ENCODE data around the gene PDXP.
"Not testable (repeated sequence)": the region's sequence is repeated elsewhere in the genome, so short reads cannot be mapped to it uniquely, and the experiment has no call there.

The PDXP gene, protein sequence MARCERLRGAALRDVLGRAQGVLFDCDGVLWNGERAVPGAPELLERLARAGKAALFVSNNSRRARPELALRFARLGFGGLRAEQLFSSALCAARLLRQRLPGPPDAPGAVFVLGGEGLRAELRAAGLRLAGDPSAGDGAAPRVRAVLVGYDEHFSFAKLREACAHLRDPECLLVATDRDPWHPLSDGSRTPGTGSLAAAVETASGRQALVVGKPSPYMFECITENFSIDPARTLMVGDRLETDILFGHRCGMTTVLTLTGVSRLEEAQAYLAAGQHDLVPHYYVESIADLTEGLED

DNA sequence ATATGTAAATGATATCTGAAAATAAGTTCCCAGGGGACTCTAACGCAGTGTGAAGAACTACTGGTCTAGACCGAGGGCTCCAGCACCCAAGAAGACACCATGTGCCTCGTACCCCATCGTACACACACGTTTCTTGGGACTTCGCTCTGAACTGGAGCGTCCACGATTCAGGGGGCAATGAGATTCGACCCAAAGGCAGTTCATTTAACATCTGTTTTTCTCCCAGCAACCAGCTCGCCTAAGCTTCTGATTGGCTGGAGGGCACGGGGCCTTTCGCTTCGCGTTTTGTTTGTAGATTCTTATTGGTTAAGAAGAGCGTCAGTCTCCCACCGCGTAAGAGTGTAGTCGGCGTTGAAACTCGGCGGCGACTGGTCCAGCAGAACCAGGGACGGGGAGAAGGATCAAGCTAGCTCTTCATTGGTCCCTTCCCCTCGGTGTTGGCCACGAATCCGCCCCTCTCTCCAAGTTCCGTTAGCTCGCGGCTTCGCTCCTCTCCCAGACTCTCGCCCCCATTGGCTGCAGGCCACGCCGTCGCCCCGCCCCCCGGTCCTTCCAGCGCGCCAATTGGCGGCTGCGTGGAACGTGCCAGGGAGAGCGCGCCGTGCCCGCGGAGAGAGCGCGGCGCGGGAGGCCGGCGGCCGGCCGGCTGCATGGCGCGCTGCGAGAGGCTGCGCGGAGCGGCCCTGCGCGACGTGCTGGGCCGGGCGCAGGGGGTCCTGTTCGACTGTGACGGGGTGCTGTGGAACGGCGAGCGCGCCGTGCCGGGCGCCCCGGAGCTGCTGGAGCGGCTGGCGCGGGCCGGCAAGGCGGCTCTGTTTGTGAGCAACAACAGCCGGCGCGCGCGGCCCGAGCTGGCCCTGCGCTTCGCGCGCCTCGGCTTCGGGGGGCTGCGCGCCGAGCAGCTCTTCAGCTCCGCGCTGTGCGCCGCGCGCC is at the start of gene PDXP:
Gene PDXP (plus strand): TSS at position 591 of the 933 bp plus-strand sequence. CDS start 60 bp downstream, at position 651.
- H3K9me3 Mint-ChIP-seq, result no peaks in the 10 kb centered on the region
- H3K4me3 Mint-ChIP-seq, result peak within 1 kb of the TSS; percentile 89
- no peaks in the 10 kb centered on the region for H3K27me3 Mint-ChIP-seq
- H3K4me1 Mint-ChIP-seq (ENCODE audit: low read depth), result peaks cover 41% of the 10 kb centered on the region
- H3K36me3 Mint-ChIP-seq (ENCODE audit: low read depth), result peaks cover 13% of the 10 kb centered on the region
- peak within 1 kb of the TSS; percentile 91 for H3K27ac Mint-ChIP-seq

DNA sequence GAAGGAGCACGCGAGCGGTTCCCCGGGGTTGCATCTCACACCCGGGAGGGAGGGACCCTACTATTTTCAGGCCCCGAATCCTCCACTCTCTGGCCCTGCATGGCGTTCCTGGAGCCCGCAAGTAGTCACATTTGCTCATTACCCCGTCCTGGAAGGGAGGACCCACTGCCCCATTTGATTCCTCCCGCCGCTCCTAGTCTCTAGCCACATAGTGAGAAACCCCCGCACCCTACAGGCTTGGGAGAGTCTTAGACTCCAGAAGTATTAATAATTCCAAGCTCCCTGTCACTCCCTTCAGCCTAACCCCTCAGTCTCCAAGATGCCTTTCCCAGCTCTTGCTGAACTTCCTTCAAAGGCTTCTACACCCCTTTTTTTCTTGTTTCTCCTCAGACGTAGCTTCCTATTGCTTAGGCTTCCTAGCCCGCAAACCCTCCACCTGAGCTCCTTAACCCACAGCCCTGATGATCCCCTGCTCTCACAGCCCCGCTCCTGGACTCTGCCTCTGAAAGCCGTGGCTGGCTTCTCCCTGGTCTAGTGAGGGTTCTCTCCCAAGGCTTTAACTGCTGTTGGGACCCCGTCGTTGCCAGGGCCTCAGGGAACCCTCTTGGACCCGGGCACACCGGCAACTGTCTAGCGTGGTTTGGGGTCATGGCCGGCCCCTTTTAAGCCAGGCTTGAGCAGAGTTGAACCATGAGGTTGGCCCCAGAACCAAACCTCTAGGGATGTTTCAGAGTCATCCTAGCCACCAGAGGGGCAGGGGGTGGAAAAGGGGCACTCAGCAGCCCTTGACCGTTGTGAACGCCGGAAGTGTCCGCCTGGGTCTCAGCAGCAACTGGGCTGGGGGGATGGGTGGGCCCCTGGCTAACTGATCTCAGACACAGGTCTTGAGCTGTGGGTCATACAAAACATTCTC is 49.0 kb upstream of the PDXP start:
- H3K27me3 Mint-ChIP-seq, result peaks cover 3% of the 10 kb centered on the region
- peak overlapping the region; percentile 94 for H3K27ac Mint-ChIP-seq
- H3K36me3 Mint-ChIP-seq (ENCODE audit: low read depth), result peaks cover 4% of the 10 kb centered on the region
- H3K9me3 Mint-ChIP-seq, result no peaks in the 10 kb centered on the region
- peak overlapping the region; percentile 95 for H3K4me3 Mint-ChIP-seq
- H3K4me1 Mint-ChIP-seq (ENCODE audit: low read depth), result peaks cover 55% of the 10 kb centered on the region

DNA sequence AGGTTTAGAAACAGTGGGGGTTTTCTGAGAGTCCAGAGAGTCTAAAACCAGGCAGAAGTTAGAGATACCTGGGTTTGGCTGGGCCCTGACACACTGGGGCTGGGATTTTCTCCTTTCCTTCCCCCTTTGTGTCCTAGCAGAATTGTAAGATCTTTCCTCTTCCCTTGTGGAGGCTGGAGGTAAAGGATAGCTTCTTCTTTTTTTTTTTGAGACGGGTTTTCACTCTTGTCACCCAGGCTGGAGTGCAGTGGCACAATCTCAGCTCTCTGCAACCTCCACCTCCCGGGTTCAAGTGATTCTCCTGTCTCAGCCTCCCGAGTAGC is 48.4 kb upstream of the PDXP start:
- Mint-ChIP-seq H3K27ac (peak overlapping the region; percentile 94), H3K4me3 (peak overlapping the region; percentile 95), H3K4me1 (ENCODE audit: low read depth) (peaks cover 50% of the 10 kb centered on the region)
- not testable (repeated sequence) for H3K9me3 Mint-ChIP-seq; H3K27me3 Mint-ChIP-seq; H3K36me3 Mint-ChIP-seq (ENCODE audit: low read depth)

DNA sequence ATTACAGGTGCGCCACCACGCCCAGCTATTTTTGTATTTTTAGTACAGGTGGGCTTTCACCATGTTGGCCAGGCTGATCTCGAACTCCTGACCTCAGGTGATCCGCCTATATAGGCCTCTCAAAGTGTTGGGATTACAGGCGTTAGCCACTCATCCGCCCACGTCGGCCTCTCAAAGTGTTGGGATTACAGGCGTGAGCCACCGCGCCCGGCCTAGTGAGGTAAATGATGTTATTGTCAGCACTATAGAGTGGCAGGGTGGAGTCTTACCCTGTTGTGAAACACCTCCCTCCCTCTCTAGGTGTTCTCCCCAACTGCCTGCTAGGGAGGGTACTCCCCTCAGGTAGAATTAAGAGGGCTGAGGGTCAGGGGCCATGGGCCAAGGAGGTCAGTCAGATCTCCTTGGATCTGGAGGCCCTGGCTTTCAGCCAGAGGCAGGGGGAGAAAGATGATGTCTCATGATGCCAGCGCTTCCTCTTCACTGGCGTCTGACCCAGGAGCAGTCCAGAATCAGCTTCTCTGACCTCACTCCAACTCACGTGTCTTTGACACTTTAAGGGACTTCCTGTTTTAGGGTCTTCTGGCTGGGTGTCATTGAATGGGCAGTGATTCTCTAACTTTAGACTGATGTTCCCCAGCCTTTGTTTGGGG is 47.9 kb upstream of the PDXP start:
- H3K27me3 Mint-ChIP-seq, result peaks cover 1% of the 10 kb centered on the region
- peak overlapping the region; percentile 94 for H3K27ac Mint-ChIP-seq
- no peaks in the 10 kb centered on the region for H3K9me3 Mint-ChIP-seq
- H3K36me3 Mint-ChIP-seq (ENCODE audit: low read depth), result peaks cover 8% of the 10 kb centered on the region
- H3K4me3 Mint-ChIP-seq, result peak overlapping the region; percentile 95
- peaks cover 45% of the 10 kb centered on the region for H3K4me1 Mint-ChIP-seq (ENCODE audit: low read depth)

DNA sequence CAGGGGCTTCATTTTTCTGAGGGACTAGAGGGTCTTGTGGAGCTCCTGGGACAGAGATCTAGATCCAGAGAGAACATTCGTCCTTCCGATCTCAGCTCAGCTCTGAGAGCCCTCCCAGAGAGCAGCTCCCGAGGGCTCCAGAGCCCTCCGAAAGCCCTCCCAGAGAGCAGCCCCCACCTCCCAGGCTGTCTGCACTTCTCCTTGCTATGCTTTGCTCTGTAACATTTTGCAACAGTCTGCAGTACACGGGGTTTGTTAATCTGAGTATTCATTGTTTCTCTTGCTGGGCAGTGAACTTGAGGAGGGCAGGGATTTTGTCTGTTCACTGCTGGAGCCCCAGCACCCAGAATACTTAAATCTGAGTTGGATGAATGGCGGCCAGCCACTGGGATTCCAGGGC is 47.3 kb upstream of the PDXP start:
- H3K4me1 Mint-ChIP-seq (ENCODE audit: low read depth), result peaks cover 41% of the 10 kb centered on the region
- no peaks in the 10 kb centered on the region for H3K27me3 Mint-ChIP-seq
- H3K4me3 Mint-ChIP-seq, result no peak overlapping the region
- H3K9me3 Mint-ChIP-seq, result no peaks in the 10 kb centered on the region
- no peak overlapping the region for H3K27ac Mint-ChIP-seq
- H3K36me3 Mint-ChIP-seq (ENCODE audit: low read depth), result peaks cover 11% of the 10 kb centered on the region

DNA sequence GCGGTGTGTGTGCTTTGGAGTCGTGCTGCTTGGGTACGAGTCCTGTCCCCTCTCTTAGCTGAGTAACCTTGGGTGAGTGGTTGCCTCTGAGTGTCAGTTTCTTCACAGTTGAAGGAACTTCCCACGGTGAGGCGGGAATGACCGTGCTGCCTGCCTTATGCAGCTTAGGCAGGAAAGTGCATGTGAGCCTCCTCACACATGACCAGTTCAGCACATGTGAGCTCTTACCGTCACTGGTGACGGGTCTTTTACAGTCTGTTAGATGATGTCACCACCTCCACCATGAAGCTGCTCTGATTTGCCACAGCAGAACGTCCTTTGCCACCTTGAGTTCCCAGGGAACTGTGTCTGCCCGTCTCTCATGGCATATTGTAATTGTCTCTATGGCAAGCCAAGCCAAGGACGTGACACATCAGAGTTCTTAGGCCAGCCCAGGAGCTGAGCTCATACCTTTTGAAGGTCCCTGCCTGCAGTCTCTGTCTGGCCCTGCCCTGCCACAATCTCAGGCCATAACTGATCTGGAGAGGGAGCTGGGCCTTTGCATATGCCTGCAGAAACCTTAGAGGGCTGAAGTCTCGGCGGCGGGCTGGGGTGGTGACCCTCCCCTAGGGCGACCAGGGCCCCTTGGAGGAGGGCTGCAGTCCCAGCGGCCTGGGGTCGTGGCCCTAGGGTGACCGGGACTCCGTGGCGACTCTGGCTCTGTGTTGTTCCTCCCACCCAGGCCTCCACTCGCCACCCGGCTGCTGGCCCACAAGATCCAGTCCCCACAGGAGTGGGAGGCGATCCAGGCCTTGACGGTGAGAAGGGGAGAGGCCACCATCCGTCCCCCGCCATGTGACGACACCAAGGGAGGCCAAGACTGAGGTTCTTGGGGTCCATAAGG is 42.1 kb upstream of the PDXP start:
- no peak overlapping the region for H3K4me3 Mint-ChIP-seq
- H3K9me3 Mint-ChIP-seq, result no peaks in the 10 kb centered on the region
- H3K27ac Mint-ChIP-seq, result no peak overlapping the region

DNA sequence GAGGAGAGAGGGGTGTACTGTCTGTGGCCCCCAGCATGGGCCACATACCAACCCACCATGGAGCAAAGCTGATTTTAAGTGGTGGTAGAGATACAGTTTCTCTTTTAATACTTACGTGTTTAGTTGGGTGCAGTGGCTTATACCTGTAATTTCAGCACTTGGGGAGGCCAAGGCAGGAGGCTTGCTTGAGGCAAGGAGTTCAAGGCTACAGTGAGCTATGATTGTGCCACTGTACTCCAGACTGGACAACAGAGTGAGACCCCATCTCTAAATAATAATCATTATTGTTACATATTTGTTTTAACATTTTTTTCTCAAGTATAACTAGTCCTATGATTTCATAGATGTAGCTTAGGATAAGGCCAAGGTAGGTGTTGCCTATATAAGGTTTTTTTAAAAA is 41.1 kb upstream of the PDXP start:
- Mint-ChIP-seq H3K4me3 (no peak overlapping the region), H3K27ac (no peak overlapping the region), H3K9me3 (no peaks in the 10 kb centered on the region), H3K27me3 (no peaks in the 10 kb centered on the region), H3K36me3 (ENCODE audit: low read depth) (peaks cover 22% of the 10 kb centered on the region), H3K4me1 (ENCODE audit: low read depth) (no peaks in the 10 kb centered on the region)

More for the DNA sequence above, 42.1 kb upstream of the PDXP start:
- Mint-ChIP-seq H3K4me1 (ENCODE audit: low read depth) (peaks cover 3% of the 10 kb centered on the region), H3K36me3 (ENCODE audit: low read depth) (peaks cover 22% of the 10 kb centered on the region), H3K27me3 (no peaks in the 10 kb centered on the region)

DNA sequence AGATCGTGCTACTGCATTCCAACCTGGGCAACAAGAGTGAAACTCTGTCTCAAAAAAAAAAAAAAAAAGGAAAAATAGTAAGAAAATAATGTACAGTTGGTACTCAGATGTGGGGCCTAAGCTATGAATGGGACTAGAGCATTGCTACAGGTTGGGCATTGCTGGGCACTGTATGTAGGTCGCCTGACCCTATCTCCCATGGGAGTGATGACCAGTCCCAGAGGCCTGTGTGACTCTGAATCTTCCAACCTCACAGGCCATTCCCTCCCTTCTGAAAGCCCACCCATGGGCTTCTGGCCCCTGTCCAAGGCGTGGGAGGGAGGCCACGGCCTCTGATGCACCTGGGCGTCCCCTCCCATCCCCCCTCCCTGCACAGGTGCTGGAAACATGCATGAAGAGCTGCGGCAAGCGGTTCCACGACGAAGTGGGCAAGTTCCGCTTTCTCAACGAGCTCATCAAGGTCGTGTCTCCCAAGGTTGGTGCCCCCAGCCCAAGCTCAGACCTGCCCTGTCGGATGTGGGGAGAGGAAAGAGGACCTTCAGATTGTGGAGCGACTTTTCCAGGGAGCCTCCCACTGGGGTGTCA is 40.4 kb upstream of the PDXP start:
- H3K27me3 Mint-ChIP-seq, result no peaks in the 10 kb centered on the region
- peaks cover 22% of the 10 kb centered on the region for H3K36me3 Mint-ChIP-seq (ENCODE audit: low read depth)
- peaks cover 3% of the 10 kb centered on the region for H3K4me1 Mint-ChIP-seq (ENCODE audit: low read depth)
- H3K27ac Mint-ChIP-seq, result no peak overlapping the region
- no peak overlapping the region for H3K4me3 Mint-ChIP-seq
- no peaks in the 10 kb centered on the region for H3K9me3 Mint-ChIP-seq

DNA sequence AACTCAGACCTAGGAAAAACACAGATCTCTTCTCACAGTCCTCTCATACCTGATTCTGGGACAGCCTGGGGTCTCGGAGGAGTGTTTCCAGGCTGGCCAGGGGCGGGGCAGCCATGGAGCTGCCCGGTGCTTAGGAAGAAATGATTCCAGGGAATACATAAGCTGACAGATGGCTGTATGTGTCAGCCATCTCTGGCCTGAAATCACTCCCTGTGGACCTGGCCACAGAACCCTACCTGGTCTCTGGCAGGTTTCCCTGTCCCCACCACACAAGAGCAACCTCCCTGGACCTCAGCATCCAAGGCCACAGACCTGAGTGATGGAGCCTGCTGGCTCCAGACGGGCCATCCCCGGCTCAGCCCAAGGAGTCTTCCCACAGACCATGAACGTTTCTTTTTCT is 39.8 kb upstream of the PDXP start:
- Mint-ChIP-seq H3K4me3 (no peak overlapping the region), H3K4me1 (ENCODE audit: low read depth) (peaks cover 5% of the 10 kb centered on the region), H3K27ac (no peak overlapping the region), H3K27me3 (no peaks in the 10 kb centered on the region), H3K36me3 (ENCODE audit: low read depth) (peaks cover 24% of the 10 kb centered on the region), H3K9me3 (no peaks in the 10 kb centered on the region)

DNA sequence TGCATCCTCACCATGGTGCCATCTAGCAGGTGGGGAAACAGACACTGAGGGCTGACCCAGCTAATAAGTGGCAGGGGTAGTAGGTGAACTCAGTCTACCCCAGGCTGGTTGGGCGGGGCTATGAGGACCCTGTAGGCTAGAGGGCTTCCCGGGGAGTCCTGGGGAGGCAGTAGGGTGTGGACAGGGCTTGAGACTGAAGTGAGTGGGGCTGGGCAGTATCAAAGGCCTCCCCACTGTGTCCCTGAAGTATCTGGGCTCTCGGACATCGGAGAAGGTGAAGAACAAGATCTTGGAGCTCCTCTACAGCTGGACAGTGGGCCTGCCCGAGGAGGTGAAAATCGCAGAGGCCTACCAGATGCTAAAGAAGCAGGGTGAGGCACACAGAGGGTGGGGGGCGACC is 38.5 kb upstream of the PDXP start:
- no peaks in the 10 kb centered on the region for H3K9me3 Mint-ChIP-seq
- no peak overlapping the region for H3K27ac Mint-ChIP-seq
- no peaks in the 10 kb centered on the region for H3K27me3 Mint-ChIP-seq
- no peak overlapping the region for H3K4me3 Mint-ChIP-seq
- peaks cover 23% of the 10 kb centered on the region for H3K36me3 Mint-ChIP-seq (ENCODE audit: low read depth)
- peaks cover 11% of the 10 kb centered on the region for H3K4me1 Mint-ChIP-seq (ENCODE audit: low read depth)

DNA sequence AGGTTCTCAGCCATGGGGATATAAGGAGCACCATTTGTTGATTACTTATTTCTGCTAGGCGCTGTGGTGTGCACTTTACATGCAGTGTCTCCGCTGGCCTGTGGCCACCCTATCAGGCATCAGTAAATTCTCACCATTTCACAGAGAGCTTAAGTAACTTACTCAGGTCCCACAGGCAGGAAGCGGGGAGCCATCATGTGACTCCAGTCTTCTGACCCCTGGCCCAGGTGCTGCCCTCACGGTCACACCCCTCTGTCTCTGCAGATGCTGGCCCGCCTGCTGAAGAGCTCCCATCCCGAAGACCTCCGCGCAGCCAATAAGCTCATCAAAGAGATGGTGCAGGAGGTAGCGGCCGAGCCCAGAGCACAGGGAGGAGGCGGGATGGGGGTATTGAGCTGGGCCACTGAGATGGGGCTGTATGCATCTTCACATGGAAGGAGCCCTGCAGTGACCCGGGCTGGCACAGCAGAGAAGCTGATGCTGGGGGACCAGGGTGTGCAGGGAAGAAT is 37.1 kb upstream of the PDXP start:
- peaks cover 18% of the 10 kb centered on the region for H3K36me3 Mint-ChIP-seq (ENCODE audit: low read depth)
- H3K4me1 Mint-ChIP-seq (ENCODE audit: low read depth), result peaks cover 25% of the 10 kb centered on the region
- H3K9me3 Mint-ChIP-seq, result no peaks in the 10 kb centered on the region
- no peak overlapping the region for H3K27ac Mint-ChIP-seq
- no peaks in the 10 kb centered on the region for H3K27me3 Mint-ChIP-seq
- H3K4me3 Mint-ChIP-seq, result no peak overlapping the region

DNA sequence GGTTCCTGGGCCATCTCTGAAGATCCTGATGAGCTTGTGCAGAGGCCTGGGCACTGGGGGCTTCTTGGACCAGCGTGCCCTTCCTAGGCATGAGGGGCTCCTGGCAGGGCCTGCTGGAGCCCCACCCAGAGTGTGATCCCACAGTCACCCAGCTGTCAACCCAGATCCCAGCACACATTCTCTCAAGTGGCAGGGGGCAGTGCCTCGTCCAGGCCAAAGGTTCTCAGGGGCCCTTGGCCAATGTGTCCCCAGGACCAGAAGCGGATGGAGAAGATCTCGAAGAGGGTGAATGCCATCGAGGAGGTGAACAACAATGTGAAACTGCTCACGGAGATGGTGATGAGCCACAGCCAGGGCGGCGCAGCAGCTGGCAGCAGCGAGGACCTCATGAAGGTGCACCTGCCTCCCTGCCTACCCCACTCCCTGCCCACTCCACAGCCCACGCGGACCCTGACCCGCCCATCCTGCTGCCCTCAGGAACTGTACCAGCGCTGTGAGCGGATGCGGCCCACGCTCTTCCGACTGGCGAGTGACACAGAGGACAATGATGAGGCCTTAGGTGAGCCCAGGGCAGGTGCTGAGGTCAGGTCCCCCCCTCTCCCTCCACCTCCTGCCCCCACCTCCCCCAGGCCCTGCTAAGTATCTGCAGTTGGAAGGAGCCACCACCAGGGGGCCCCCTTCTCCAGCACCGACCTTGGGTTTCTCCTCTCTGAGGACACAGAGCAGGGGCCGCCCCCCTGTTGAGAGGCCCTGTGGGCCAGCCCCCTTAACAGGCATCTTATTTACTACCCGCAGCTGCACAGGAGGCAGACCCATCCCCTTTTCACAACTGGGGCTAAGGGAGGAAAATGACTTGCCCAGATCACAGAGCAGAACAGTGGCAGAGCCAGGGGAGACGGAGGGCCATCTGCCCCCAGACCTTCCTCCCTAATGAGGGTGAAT is 35.2 kb upstream of the PDXP start:
- H3K27me3 Mint-ChIP-seq, result no peaks in the 10 kb centered on the region
- H3K36me3 Mint-ChIP-seq (ENCODE audit: low read depth), result peaks cover 8% of the 10 kb centered on the region
- no peaks in the 10 kb centered on the region for H3K9me3 Mint-ChIP-seq
- no peak overlapping the region for H3K4me3 Mint-ChIP-seq
- H3K4me1 Mint-ChIP-seq (ENCODE audit: low read depth), result peaks cover 44% of the 10 kb centered on the region
- peak overlapping the region; percentile 90 for H3K27ac Mint-ChIP-seq

Data from stimulated activated naive CD8-positive, alpha-beta T cell treated with anti-CD3 and anti-CD28 coated beads, Interleukin-15, Interleukin-2, amounts not matched to agents 100 ng/mL and 50 ng/mL, for 24 hours (primary cell).